ENCODE measurements around the gene RXRB.
"Not testable (repeated sequence)": the region's sequence is repeated elsewhere in the genome, so short reads cannot be mapped to it uniquely, and the experiment has no call there.

Gene RXRB

DNA sequence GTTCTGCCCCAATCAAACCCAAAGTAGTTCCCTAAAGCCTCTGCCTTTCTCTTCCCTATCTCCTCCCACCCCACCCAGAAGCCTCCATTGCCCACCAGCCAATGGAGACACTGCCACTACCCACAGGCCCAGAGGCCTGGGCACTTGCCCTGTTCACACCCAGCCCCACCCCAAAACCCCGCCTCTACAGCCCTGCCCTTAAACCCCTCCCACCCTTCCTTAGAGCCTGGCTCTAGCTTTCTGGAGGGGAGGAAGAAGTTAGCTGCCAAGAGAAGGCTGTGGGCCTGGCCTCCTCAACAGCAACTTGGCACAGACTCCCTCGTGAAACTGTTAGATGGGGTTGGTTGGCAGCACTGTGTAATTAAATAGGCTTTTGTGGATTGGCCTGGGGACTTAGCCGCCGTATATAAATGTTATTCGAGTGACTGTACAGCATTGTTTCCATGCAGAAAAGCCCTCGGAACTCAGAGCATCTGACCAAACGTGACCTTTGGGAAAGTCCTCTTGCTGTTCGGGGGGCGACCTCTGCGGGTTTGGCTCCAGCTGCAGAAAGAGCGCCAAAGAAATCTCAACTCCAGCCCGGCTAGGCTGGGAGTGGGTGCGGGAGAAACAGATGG, 39.6 kb downstream of the RXRB start:
- DNase-seq, result no peak

DNA sequence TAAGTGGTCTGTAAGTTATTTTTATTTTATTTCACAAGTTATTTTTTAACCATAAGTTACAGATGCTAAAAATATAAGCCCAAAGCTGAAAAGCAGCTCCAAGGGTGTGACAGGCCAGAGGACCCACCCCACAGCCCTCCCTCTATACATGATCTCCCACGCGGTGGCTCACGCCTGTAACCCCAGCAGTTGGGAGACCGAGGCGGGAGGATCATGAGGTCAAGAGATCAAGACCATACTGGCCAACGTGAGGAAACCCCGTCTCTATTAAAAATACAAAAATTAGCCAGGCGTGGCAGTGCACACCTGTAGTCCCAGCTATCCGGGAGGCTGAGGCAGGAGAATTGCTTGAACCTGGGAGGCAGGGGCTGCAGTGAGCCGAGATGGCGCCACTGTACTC, 40.4 kb downstream of the RXRB start:
- DNase-seq, result no peak

GRCh38 chr6:33156964-33157363, 43.5 kb downstream of the RXRB start:
- no peak for DNase-seq

GRCh38 chr6:33156561-33156960, 43.9 kb downstream of the RXRB start:
- no peak for DNase-seq

- no peak for DNase-seq
These were observed 46.1 kb downstream of the RXRB start for GRCh38 chr6:33154349-33154748.

DNA sequence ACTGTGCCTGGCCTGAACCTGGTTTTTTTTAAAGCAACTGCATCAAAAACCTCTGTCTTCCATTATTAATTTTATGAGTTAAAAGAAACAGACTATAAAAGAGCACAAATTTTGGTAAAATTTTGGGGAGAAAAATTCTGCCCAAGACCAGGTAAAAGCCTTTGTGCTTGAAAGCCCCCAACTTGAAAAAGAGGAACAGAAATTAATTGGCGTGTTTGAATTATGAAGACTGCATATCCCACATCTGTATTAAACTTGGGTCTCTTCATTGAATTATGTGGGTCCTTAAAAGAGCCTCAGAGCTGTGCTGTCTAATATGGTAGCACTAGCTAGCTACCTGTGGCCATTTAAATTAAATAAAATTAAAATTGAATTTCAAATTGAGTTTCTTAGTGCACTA, 49.4 kb downstream of the RXRB start:
- no peak for DNase-seq

- DNase-seq, result not testable (repeated sequence)
These were observed 49.9 kb downstream of the RXRB start for GRCh38 chr6:33150560-33150959.

DNA sequence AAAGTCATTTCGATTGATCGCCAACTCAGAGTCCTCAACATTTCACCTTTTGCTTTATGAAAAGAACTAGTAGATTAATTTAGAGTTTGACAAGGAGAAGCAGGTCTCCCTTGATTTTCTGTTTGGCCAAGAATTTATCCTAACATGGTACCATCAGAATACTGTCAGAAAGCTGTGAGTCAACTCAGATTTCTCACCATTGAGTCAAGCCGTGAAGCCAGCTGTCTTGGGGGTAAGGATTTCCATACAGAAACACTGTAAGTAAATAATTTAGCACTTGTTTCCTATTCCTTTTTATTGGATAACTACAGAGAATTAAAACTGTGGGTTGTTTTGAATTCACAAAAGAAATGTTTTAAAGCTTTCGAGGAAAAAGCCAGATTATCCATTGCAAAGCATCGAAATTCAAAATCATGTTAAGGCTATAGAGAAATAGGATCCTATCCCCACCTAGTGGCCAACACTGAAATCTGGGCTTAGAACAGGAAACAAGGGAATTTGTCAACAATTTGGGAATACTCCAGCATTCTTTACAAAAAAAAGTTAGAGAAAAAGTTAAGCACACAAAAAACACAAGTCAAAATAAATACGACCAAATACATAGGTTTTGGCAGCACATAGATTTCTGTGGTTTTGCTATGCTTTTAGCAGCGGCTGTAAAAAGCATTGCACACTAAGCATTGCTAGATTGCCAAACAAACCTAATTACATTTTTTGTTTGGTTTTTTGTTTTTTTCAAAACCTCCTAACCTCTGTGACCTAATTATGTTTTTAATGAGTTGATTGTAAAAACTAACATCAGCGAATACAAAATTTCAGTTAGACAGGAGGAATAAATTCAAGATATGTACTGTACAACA, 52.4 kb downstream of the RXRB start:
- no peak for DNase-seq

GRCh38 chr6:33144373-33144772, 56.1 kb downstream of the RXRB start:
- DNase-seq, result no peak
